SH-SY5Y (cell line): ENCODE data around the gene ZBTB16.

Source experiments
- GATA2 ChIP-seq: IDR thresholded peaks from 2 replicates; pipeline ENCODE4 v1.6.1; 2011; ENCODE audit warnings: mild to moderate bottlenecking, low read depth, low read length
- GATA3 ChIP-seq: IDR thresholded peaks from 2 replicates; pipeline ENCODE4 v1.6.1; 2011; ENCODE audit warnings: low read depth, mild to moderate bottlenecking, low read length, moderate library complexity

DNA sequence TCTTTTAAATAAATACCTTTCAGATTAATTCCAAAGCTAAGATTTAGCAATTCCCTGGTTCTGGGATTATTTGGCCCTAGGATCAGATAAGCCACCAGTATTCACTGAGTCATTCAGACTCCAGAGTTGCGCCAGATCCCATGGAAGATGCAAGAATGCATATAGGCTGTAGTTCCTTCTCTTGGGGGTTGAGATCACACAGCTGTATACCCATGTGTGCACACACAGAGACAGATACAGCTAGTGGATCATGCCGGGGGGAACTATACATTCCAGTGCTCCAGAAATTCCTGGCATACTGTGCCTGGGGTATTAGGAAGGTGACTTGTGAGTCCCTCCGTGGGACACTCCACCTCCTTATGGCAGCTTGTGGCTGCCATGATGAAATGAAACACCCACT, 75.4 kb downstream of the ZBTB16 start:
- TF ChIP-seq GATA2: no peak
- no peak for TF ChIP-seq GATA3
